ENCODE results near the gene ZNF326.

ZNF326 gene

DNA sequence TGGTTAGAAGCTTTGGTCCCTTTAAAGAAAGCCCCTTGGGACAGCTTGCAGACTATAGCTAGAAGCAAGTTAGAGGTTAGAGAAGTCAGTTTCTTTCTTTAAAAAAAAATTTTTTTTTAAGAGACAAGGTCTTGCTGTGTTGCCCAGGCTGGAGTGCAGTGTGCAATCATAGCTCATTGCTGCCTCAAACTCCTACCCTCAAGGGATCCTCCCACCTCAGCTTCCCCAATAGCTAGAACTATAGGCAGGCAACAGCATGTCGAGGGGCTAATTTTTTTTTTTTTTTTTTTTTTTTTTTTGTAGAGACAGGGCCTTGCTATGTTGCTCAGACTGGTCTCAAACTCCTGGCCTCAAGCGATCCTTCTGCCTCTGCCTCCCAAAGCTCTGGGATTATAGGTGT, 44.2 kb upstream of the ZNF326 start:
- no peak for TF ChIP-seq CTCF (IDR thresholded peaks at IDR 0.05; ENCODE audit: low read depth, low read length)
- Histone ChIP-seq H3K36me3 (no peaks in the 10 kb centered on the region), H3K9me3 (ENCODE audit: severe bottlenecking) (no peaks in the 10 kb centered on the region), H3K27ac (no peak overlapping the region), H3K4me3 (ENCODE audit: low read depth, low read length) (no peak overlapping the region), H3K27me3 (ENCODE audit: insufficient read depth, low read depth, severe bottlenecking) (no peaks in the 10 kb centered on the region)
- DNase-seq = no peak

GRCh38 chr1:89951766-89952604, 42.9 kb upstream of the ZNF326 start:
- no peak for TF ChIP-seq CTCF (IDR thresholded peaks at IDR 0.05; ENCODE audit: low read depth, low read length)
- DNase-seq = no peak
- H3K27ac ChIP-seq = no peak overlapping the region
- no peak overlapping the region for H3K4me3 ChIP-seq (ENCODE audit: low read depth, low read length)
- no peaks in the 10 kb centered on the region for H3K27me3 ChIP-seq (ENCODE audit: insufficient read depth, low read depth, severe bottlenecking)
- no peaks in the 10 kb centered on the region for H3K9me3 ChIP-seq (ENCODE audit: severe bottlenecking)
- H3K36me3 ChIP-seq = no peaks in the 10 kb centered on the region

- H3K27me3 ChIP-seq (ENCODE audit: insufficient read depth, low read depth, severe bottlenecking) = no peaks in the 10 kb centered on the region
- no peaks in the 10 kb centered on the region for H3K36me3 ChIP-seq
- TF ChIP-seq CTCF (IDR thresholded peaks at IDR 0.05; ENCODE audit: low read depth, low read length) = no peak
- H3K4me3 ChIP-seq (ENCODE audit: low read depth, low read length) = no peak overlapping the region
- no peak for DNase-seq
- H3K27ac ChIP-seq = no peak overlapping the region
- no peaks in the 10 kb centered on the region for H3K9me3 ChIP-seq (ENCODE audit: severe bottlenecking)
These were observed 42.2 kb upstream of the ZNF326 start for GRCh38 chr1:89952605-89953130.

DNA sequence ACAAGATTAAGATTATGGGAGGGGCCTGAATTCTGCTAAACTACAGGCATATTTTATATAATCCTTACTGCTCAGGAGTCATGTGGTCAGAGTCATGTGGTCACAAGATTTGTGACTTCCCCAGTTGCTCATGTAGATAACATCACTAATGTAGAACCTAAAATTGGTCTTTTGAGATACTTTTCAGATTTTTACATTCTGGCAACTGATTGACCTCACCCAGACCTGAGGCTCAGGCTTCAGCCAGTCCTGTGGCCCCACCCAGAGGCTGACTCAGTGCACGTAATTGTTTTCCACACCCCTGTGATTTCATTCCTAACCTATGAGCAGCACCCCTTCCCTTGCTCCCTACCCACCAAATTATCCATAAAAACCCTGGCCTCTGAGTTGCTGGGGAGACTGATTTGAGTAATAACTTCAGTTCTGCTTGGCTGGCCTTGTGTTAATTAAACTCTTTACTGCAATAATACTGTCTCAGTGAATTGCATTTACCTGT, 41.7 kb upstream of the ZNF326 start:
- Histone ChIP-seq H3K9me3 (ENCODE audit: severe bottlenecking) (no peaks in the 10 kb centered on the region), H3K36me3 (no peaks in the 10 kb centered on the region), H3K27me3 (ENCODE audit: insufficient read depth, low read depth, severe bottlenecking) (no peaks in the 10 kb centered on the region), H3K27ac (no peak overlapping the region), H3K4me3 (ENCODE audit: low read depth, low read length) (no peak overlapping the region)
- peak; percentile 18 for DNase-seq
- TF ChIP-seq CTCF (IDR thresholded peaks at IDR 0.05; ENCODE audit: low read depth, low read length) = peak; percentile 39; the same call in 1 of the 2 replicates

DNA sequence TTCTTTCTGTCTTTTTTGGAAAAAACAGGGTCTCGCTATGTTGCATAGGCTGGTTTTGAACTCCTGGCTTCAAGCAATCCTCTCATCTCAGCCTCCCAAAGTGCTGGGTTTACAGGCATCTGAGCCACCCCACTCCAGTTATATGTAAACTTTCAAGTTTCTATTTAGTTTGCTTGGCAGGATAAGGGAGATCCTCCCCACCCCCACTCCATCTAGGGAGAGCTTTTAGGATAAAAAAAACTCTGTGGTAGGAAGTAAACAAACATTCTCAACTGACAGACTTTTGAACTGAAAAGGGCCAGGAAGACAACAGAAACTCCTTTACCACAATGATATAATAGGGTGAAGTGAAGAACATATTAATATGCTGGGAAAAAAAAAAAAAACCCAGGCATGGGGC, 41.0 kb upstream of the ZNF326 start:
- H3K36me3 ChIP-seq = no peaks in the 10 kb centered on the region
- no peaks in the 10 kb centered on the region for H3K27me3 ChIP-seq (ENCODE audit: insufficient read depth, low read depth, severe bottlenecking)
- H3K9me3 ChIP-seq (ENCODE audit: severe bottlenecking) = no peaks in the 10 kb centered on the region
- no peak for TF ChIP-seq CTCF (IDR thresholded peaks at IDR 0.05; ENCODE audit: low read depth, low read length)
- no peak overlapping the region for H3K4me3 ChIP-seq (ENCODE audit: low read depth, low read length)
- H3K27ac ChIP-seq = no peak overlapping the region
- DNase-seq = no peak
